Peyer's patch (tissue), 4 donors: ENCODE data around the gene ARRDC1.

Experiments
- POLR2A ChIP-seq, 2 donors: fragments of 450-650 bp; IDR thresholded peaks; one replicate each; pipeline ENCODE4 v1.5.1; 2017; ENCODE audit warnings: antibody characterized with exemption in 2 of 2, mild to moderate bottlenecking in 2 of 2, moderate library complexity in 2 of 2
- TF ChIP-seq, protein P1 (sequence below), 6 experiments: fragments of 450-650 bp in 4 of 6; fragments of 200-600 bp in 2 of 6; sonication (generic) in 1 of 6; IDR thresholded peaks; one replicate each; pipeline ENCODE4 v1.5.1; 2017 to 2019; ENCODE audit warnings: antibody characterized with exemption in 6 of 6, mild to moderate bottlenecking in 3 of 6, moderate library complexity in 1 of 6

DNA sequence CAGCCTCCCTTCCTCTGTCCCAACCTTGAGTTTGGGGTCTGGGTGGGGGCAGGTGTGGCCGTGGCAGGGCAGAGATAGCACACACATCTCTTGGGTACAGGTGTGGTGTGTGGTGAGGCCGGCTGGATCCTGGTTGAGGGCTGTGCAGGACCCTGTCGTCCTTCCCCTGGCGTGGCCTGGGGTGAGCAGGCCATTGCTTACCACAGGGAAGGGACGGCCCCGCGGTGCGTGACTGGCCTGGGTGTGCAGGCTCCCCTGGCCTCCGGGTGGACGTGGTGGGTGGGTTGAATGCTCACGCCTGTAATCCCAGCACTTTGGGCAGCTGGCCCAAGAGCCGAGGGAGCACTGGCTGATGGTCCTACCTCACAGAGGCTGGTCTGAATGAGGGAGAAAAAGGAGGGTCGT lies 1.2 kb downstream of the ARRDC1 start:
- TF ChIP-seq, protein P1, sequence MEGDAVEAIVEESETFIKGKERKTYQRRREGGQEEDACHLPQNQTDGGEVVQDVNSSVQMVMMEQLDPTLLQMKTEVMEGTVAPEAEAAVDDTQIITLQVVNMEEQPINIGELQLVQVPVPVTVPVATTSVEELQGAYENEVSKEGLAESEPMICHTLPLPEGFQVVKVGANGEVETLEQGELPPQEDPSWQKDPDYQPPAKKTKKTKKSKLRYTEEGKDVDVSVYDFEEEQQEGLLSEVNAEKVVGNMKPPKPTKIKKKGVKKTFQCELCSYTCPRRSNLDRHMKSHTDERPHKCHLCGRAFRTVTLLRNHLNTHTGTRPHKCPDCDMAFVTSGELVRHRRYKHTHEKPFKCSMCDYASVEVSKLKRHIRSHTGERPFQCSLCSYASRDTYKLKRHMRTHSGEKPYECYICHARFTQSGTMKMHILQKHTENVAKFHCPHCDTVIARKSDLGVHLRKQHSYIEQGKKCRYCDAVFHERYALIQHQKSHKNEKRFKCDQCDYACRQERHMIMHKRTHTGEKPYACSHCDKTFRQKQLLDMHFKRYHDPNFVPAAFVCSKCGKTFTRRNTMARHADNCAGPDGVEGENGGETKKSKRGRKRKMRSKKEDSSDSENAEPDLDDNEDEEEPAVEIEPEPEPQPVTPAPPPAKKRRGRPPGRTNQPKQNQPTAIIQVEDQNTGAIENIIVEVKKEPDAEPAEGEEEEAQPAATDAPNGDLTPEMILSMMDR (IDR thresholded peaks at IDR 0.05) = no peak
- TF ChIP-seq POLR2A (IDR thresholded peaks at IDR 0.05) = no peak
